Measurements from ENCODE around the gene ICA1.

DNA sequence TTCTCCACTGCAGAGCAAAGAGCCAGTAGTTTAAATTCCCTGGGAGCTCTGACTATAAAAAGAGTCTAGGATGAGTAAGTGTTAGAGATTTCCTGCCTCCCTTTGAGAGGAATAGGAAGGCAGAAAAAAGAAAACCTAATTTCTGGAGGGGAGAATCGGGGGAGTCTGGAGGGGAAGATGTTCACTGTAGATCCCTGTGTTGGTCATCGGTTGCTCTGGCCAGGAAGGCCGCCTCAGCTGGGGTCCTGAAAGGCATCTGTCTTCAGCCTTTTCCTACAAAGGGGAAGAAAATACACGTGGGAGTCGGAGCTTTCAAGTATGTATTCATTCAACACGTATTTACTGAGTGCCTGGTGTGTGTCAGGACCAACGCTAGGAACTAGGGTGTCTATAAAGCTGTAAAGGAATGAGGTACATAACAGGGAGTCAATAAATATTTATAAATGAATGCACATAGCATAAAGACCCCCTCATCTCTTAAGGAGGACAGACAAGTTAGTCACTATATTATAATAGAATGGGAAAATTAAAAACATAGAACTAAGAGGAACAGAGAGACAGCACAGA lies 101.1 kb downstream of the ICA1 start:
- no peak for TF ChIP-seq EZH2 (IDR thresholded peaks at IDR 0.05)
- no peak for TF ChIP-seq POLR2AphosphoS5 (IDR thresholded peaks at IDR 0.05; ENCODE audit: borderline replicate concordance, low read depth, low read length)

Measured in SK-N-MC (cell line).